GM18907 (cell line): ENCODE results near the gene FBXL7.
"Not testable (repeated sequence)": the region's sequence is repeated elsewhere in the genome, so short reads cannot be mapped to it uniquely, and the experiment has no call there.

ENCODE experiments used
- ATAC-seq: cut with Tn5 transposase; IDR thresholded peaks from one replicate; pipeline ENCODE4 v1.9.1; 2021; ENCODE audit warnings: mild to moderate bottlenecking, moderate library complexity; ENCODE audit not compliant: unreplicated experiment

FBXL7 gene

GRCh38 chr5:15852217-15852616, 352.2 kb downstream of the FBXL7 start:
- no peak for ATAC-seq

GRCh38 chr5:15852949-15853348, 353.0 kb downstream of the FBXL7 start:
- no peak for ATAC-seq

DNA sequence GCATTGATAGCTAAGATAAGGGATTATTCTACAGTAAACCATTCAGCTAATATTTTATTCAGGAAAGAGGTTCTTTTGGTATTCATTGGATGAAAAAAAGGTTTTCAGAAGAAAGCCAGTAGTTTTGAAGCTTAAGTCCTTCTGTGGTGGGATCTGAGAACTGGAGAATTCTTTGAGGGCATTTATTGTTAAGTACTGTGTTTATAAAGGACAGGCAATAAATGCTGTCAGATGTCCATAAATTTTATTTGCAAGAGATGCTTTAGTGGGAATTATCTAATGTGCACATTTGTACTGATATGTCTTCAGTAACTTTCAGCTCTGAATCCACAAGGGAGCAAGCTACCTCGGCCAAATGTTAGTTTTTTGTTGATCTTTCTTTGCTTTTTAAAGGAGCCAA, 358.3 kb downstream of the FBXL7 start:
- ATAC-seq: no peak

DNA sequence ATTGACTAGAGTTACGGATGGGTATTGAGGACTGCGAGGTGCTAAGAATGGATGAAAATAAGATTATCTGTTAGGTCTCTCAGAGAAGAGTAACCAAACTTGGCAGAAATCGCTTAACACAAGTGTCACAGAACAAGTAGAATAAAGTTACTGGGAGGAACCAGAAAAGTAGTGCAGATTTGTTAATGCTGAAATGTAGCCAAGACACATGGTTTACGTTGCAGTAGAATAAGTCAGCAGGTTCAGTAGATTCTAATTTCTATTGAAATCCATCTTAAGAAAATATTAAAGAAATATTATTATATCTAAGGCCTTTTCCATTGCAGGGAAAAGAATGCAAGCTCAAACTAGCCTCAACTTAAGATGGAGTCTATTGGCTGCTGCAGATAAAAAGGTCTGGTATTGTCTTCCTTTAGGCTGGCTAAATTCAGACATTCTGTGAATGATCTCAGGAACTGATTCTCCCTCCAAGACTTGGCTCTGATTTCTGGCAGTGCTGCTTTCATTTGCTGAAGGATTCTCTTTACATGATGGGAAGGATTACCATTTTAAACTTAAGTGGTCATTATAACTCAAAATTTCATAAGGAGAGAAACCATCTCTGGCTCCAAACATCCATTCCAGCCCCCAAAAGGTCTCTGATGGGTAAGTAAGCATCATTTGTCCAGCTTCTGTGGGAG, 364.7 kb downstream of the FBXL7 start:
- no peak for ATAC-seq

- ATAC-seq: not testable (repeated sequence)
These were observed 372.3 kb downstream of the FBXL7 start for GRCh38 chr5:15872259-15872658.

GRCh38 chr5:15877914-15878313, 377.9 kb downstream of the FBXL7 start:
- ATAC-seq: no peak

DNA sequence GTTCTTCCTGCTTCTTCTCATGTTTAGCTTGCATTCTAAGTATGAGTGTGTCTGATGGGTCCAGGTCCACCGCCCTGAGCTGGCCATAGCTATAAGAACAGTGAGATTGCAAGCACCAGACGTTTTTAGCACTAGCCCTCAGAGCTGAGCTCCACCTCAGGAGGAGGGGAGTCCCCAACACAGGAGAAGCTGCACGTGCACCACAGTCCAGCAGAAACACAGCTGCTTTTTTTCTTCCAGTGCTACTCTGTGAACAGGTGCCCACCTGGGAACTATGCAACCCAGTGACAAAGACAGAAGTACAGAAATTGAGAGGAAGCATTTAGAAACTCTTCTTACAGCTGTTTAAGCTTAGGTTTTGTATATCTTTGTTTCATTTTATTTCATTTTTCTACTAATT, 380.2 kb downstream of the FBXL7 start:
- no peak for ATAC-seq

DNA sequence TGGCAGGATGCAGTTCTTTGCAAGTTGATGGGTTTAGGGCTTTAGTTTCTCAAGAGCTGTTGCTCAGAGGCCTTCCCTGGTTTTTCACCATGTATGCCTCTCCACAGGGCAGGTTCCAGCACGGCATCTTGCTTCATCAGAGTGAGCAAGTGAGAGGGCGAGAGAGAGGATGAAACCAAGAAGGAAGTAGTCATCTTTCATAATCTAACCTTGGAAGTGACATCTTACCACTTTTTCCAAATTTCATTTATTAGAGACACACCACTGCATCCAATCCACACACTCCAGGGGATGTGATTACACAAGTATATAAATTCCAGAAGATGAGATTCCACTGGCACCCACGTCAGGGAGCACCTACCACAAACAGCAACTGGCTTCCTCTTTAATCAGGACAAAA, 385.2 kb downstream of the FBXL7 start:
- ATAC-seq: no peak

- ATAC-seq: no peak
These were observed 386.2 kb downstream of the FBXL7 start for GRCh38 chr5:15886156-15886555.

DNA sequence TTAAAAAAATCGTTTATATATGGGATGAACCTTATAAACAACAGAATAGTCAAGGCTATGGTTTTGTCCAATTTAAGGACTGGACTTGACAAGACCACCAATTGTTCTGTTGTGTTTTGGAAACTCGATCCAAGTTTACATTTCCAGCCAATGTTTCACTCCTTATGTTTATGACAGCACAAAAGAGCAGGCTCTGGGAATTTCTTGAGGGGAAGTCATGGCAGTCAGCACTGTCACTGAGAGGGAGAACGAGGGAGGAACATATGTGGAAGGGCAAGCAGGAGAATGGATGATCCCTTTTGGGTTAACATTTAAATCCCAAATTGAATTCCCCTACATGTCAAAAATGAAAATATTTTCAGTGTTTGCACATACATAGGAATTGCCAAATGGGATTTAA, 387.1 kb downstream of the FBXL7 start:
- ATAC-seq: no peak

- ATAC-seq: no peak
These were observed 389.0 kb downstream of the FBXL7 start for GRCh38 chr5:15889001-15889400.

- no peak for ATAC-seq
These were observed 393.9 kb downstream of the FBXL7 start for GRCh38 chr5:15893866-15894265.

DNA sequence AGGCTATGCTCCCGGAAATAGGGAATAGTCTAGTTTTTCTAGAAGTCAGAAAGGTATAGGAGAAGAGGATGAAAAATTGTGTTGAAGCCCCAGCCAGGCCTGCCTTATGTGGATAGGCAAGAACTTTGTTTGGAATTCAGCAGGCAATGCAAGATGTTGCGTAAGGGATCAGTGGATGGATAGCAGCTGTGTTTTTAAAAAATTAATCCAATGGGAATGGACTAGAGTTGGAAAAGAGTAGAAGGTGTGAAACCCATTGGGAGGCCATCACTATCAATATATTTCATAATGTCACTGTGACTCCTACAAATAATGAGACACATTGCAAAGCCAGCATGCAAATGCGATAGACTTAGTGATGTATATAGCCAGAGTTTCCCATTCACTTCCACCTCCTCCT, 397.7 kb downstream of the FBXL7 start:
- no peak for ATAC-seq

- ATAC-seq: no peak
These were observed 398.7 kb downstream of the FBXL7 start for GRCh38 chr5:15898641-15899040.

GRCh38 chr5:15899481-15899880, 399.5 kb downstream of the FBXL7 start:
- ATAC-seq: no peak

DNA sequence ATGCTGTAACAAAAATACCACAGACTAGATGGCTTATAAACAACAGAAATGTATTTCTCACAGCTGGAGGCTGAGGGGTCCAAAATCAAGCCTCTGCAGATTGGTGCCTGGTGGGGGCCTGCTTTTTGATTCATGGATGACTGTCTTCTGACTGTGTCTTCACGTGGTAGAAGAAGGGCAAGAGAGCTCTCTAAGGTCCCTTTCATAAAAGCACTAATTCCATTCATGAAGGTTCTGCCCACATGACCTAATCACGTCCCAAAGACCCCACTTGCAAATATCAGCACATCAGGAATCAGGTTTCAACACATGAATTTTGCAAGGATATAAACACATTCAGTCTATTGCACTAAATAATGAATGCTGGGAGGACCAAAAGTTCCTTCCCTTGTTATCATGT, 401.2 kb downstream of the FBXL7 start:
- ATAC-seq: no peak

DNA sequence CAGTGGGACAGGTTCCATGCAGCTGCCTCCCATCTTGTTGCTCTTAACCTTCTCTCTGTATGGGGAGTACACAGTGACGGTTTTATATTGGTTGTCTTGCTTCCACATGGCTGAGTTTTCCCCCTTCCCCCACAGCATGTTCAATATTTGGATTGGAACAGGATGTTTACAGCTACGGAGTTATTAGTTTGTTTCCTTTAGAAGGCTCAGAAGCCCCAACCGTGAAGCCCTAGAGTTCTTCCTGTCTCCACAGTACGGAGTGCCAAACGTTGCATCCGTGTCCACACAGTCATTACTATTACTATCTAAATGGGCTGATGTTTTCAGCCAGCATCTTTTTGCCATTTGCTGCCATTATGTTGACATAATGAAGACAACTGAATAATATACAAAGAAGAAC, 402.1 kb downstream of the FBXL7 start:
- ATAC-seq: no peak

GRCh38 chr5:15904899-15905830, 405.2 kb downstream of the FBXL7 start:
- no peak for ATAC-seq

DNA sequence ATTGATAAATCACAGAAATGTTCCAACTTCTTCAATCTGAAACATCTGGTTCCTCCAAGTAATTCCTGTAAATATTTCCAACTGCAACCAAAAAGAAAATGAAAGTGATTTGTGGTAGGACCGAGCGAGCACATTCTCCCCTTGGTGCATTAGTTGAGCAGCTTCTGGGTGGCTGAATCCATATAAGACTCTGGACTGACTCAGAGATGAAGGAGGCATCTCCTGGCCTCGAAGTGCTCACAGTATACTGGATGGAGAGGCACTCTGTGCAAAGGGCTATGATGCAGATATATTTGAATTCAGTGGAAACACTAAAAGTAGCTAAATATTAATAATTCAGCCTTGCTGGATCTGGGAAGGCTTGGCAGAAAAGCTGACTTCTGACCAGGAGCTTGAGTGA, 414.7 kb downstream of the FBXL7 start:
- ATAC-seq: no peak

DNA sequence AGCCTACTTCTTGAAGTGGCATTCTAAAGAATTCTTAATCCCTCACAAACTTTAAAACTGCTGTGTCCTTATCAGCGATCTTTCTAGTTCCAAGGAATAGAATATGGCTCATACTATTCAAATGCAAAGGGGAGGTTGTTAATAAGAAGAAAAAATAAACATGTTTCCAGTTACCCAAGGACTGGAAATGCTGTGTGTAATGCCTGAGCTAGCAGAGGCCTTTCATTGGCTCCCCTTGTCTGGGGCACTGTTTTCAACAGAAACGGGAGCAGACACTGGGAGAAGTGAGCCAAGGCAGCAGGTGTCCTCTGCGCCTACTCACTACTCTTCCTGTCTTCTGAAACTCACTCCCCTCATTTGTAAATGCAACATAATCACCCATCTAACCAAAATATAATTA, 426.6 kb downstream of the FBXL7 start:
- ATAC-seq: no peak

- no peak for ATAC-seq
These were observed 427.9 kb downstream of the FBXL7 start for GRCh38 chr5:15927710-15928380.
